Upper lobe of right lung (tissue), 1 donor: ENCODE measurements around the gene PPP2R3B. TPM values are rescaled to one million over a fixed set of nuclear protein-coding genes. Genes with fewer than 3 reads are reported as not detected.
"Not testable (repeated sequence)": the region's sequence is repeated elsewhere in the genome, so short reads cannot be mapped to it uniquely, and the experiment has no call there.

ENCODE experiments used
- ATAC-seq: fragments of 200-7000 bp; cut with Tn5 transposase; one replicate; pipeline ENCODE4 v1.9.1; 2020; ENCODE audit warnings: mild to moderate bottlenecking, moderate library complexity
- DNase-seq: peaks from one replicate; pipeline ENCODE4 v3.0.0-alpha.2; 2020
- H3K27ac ChIP-seq: fragments of 200-600 bp; one replicate; pipeline ENCODE4 v1.8.0; 2022
- H3K27me3 ChIP-seq: fragments of 200-600 bp; one replicate; pipeline ENCODE4 v1.8.0; 2022; ENCODE audit warnings: mild to moderate bottlenecking
- H3K36me3 ChIP-seq: fragments of 200-600 bp; one replicate; pipeline ENCODE4 v1.8.0; 2022
- H3K4me1 ChIP-seq: fragments of 200-600 bp; one replicate; pipeline ENCODE4 v1.8.0; 2022
- H3K4me3 ChIP-seq: fragments of 200-600 bp; one replicate; pipeline ENCODE4 v1.8.0; 2022; ENCODE audit warnings: mild to moderate bottlenecking
- H3K9me3 ChIP-seq: fragments of 200-600 bp; one replicate; pipeline ENCODE4 v1.8.0; 2022
- intact Hi-C: fragments of 100-400 bp; cut with DNase I; formaldehyde crosslinking; loops from one replicate; pipeline ENCODE4 v1.11.0; 2022
- total RNA-seq: library from RNA; stranded (reverse); fragmentation: NEBNext Ultra II Directional; extraction: Animal tissue kit (Norgen Biotek cat#: 25700); gene quantifications from one replicate; pipeline ENCODE4 v1.2.1, GENCODE V29; 2021
- TF ChIP-seq, protein P1 (sequence below): fragments of 200-600 bp; IDR thresholded peaks from one replicate; pipeline ENCODE4 v1.8.0; 2022; ENCODE audit warnings: antibody characterized with exemption
- donor health status: DM: no; HTN: yes; CAD: no; lungs with severe emphysema.

Gene PPP2R3B
- total RNA-seq, 1 donor from 2014 or later, result 12.8 TPM

- Histone ChIP-seq H3K9me3 (no peaks in the 10 kb centered on the region), H3K4me3 (no peak overlapping the region), H3K27me3 (peaks cover 17% of the 10 kb centered on the region), H3K36me3 (no peaks in the 10 kb centered on the region), H3K27ac (no peak overlapping the region), H3K4me1 (no peaks in the 10 kb centered on the region)
- ATAC-seq (no peak), DNase-seq (no peak)
- TF ChIP-seq, protein P1, sequence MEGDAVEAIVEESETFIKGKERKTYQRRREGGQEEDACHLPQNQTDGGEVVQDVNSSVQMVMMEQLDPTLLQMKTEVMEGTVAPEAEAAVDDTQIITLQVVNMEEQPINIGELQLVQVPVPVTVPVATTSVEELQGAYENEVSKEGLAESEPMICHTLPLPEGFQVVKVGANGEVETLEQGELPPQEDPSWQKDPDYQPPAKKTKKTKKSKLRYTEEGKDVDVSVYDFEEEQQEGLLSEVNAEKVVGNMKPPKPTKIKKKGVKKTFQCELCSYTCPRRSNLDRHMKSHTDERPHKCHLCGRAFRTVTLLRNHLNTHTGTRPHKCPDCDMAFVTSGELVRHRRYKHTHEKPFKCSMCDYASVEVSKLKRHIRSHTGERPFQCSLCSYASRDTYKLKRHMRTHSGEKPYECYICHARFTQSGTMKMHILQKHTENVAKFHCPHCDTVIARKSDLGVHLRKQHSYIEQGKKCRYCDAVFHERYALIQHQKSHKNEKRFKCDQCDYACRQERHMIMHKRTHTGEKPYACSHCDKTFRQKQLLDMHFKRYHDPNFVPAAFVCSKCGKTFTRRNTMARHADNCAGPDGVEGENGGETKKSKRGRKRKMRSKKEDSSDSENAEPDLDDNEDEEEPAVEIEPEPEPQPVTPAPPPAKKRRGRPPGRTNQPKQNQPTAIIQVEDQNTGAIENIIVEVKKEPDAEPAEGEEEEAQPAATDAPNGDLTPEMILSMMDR, result no peak
- intact Hi-C loops, result no loop called here
Measured at GRCh38 chrX:425056-425455, 38.3 kb upstream of the PPP2R3B start.

GRCh38 chrX:421646-422391 lies 35.1 kb upstream of the PPP2R3B start:
- H3K27me3 ChIP-seq, result peaks cover 4% of the 10 kb centered on the region
- H3K4me3 ChIP-seq, result no peak overlapping the region
- DNase-seq, result peak; percentile 42
- ATAC-seq, result no peak
- TF ChIP-seq, protein P1, result no peak
- intact Hi-C loops, result no loop called here
- no peaks in the 10 kb centered on the region for H3K4me1 ChIP-seq
- H3K36me3 ChIP-seq, result no peaks in the 10 kb centered on the region
- H3K9me3 ChIP-seq, result no peaks in the 10 kb centered on the region
- H3K27ac ChIP-seq, result no peak overlapping the region

GRCh38 chrX:420496-421223 lies 34.0 kb upstream of the PPP2R3B start:
- TF ChIP-seq, protein P1, result no peak
- Histone ChIP-seq H3K27ac (no peak overlapping the region), H3K4me1 (no peaks in the 10 kb centered on the region), H3K9me3 (no peaks in the 10 kb centered on the region), H3K27me3 (no peaks in the 10 kb centered on the region), H3K4me3 (no peak overlapping the region), H3K36me3 (no peaks in the 10 kb centered on the region)
- no peak for ATAC-seq
- intact Hi-C loops, result no loop called here
- DNase-seq, result no peak

DNA sequence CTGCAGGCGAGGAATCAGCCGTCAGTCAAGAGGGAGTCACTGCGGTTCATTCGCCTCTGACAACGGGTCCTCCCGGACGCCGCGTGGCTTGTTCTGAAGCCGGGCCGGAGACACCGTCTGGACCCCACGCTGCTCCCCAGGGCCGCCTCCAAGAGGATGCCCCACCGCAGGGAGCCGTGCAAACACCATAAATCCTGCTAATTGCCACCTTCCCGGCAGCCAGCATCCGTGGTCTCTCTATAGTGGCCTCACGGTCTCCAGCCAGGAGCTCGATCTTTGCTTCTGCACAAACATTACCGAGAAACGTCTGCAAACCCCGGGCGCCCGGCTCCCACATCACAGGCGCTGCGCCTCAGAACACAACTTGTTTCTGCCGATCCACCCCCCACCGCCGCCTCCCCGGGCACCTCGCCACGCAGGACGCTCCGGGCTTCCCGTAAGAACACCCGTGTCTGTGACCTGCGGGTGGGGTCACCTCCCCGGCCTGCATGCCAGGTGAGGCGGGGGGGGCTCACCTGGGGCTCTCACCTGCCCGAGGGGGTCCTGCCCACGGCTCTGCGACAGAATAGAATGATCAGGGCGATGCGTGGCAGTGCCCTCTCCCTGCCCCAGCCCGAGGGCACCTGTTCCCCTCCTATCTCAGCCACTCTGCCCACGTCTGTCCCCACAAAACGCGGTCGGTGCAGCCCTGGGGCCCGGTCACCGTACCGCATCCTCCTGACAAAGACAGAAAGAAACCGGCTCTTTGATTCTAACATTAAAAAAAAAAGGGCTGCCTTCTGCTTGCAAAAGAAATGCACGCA lies 32.4 kb upstream of the PPP2R3B start:
- intact Hi-C loops, result no loop called here
- DNase-seq (no peak), ATAC-seq (no peak)
- TF ChIP-seq, protein P1, result no peak
- Histone ChIP-seq H3K4me1 (no peaks in the 10 kb centered on the region), H3K36me3 (no peaks in the 10 kb centered on the region), H3K9me3 (no peaks in the 10 kb centered on the region), H3K27ac (no peak overlapping the region), H3K4me3 (no peak overlapping the region), H3K27me3 (no peaks in the 10 kb centered on the region)

DNA sequence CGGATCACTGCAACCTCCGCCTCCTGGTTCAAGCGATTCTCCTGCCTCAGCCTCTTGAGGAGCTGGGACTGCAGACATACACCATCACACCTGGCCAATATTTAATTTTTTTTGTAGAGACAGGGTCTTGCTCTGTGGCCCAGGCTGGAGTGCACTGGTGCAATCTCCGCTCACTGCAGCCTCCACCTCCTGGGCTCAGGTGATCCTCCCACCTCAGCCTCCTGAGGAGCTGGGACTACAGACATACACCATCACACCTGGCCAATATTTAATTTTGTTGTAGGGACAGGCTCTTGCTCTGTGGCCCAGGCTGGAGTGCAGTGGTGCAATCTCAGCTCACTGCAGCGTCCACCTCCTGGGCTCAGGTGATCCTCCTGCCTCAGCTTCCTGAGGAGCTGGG lies 28.8 kb upstream of the PPP2R3B start:
- intact Hi-C loops, H3K27me3 ChIP-seq, H3K36me3 ChIP-seq, H3K4me1 ChIP-seq, H3K4me3 ChIP-seq, H3K27ac ChIP-seq, H3K9me3 ChIP-seq, DNase-seq, ATAC-seq: not testable (repeated sequence)
